ENCODE data around the gene PLSCR3. TPM values are rescaled to one million over a fixed set of nuclear protein-coding genes. Genes with fewer than 3 reads are reported as not detected.

PLSCR3 gene
- polyA plus RNA-seq, 4 donors = 6.3 to 18.0 (median 13.6) TPM

Other genes with a start within 250 kb of the PLSCR3 start
- 1 to 10 TPM; 1.9 to 2.9 (median 2.7) TPM for gene ASGR1, start 215.2 kb downstream of the PLSCR3 start, polyA plus RNA-seq
- 1 to 10 TPM in 3 of 4 donors, under 1 TPM in 1; 0.67 to 9.2 (median 4.2) TPM for gene DLG4, start 174.7 kb downstream of the PLSCR3 start, polyA plus RNA-seq
- gene ACADVL, start 174.6 kb downstream of the PLSCR3 start, polyA plus RNA-seq = 1,000 to 10,000 TPM in 2 of 4 donors, 100 to 1,000 TPM in 2; 424 to 2,630 (median 1,444) TPM
- gene DVL2, start 160.0 kb downstream of the PLSCR3 start, polyA plus RNA-seq = 10 to 100 TPM in 3 of 4 donors, 1 to 10 TPM in 1; 8.1 to 44.4 (median 16.0) TPM
- gene PHF23, start 155.1 kb downstream of the PLSCR3 start, polyA plus RNA-seq = 10 to 100 TPM; 26.4 to 44.3 (median 36.0) TPM
- 1,000 to 10,000 TPM in 1 of 4 donors, 100 to 1,000 TPM in 3; 541 to 1,100 (median 797) TPM for gene GABARAP, start 152.1 kb downstream of the PLSCR3 start, polyA plus RNA-seq
- 100 to 1,000 TPM in 2 of 4 donors, 10 to 100 TPM in 2; 70.0 to 132 (median 89.3) TPM for gene CTDNEP1, start 142.8 kb downstream of the PLSCR3 start, polyA plus RNA-seq
- gene ELP5, start 142.3 kb downstream of the PLSCR3 start, polyA plus RNA-seq = 10 to 100 TPM; 31.3 to 84.6 (median 45.4) TPM
- gene CLDN7, start 132.0 kb downstream of the PLSCR3 start, polyA plus RNA-seq = 100 to 1,000 TPM; 309 to 561 (median 332) TPM
- gene SLC2A4, start 112.8 kb downstream of the PLSCR3 start, polyA plus RNA-seq = 1 to 10 TPM in 2 of 4 donors, under 1 TPM in 2; 0.31 to 5.0 (median 1.2) TPM
- gene YBX2, start 99.9 kb downstream of the PLSCR3 start, polyA plus RNA-seq = 10 to 100 TPM in 2 of 4 donors, 1 to 10 TPM in 2; 4.0 to 49.6 (median 11.1) TPM
- 100 to 1,000 TPM; 238 to 606 (median 340) TPM for gene EIF5A, start 86.9 kb downstream of the PLSCR3 start, polyA plus RNA-seq
- gene GPS2, start 79.2 kb downstream of the PLSCR3 start, polyA plus RNA-seq = 100 to 1,000 TPM in 2 of 4 donors, 10 to 100 TPM in 2; 48.3 to 152 (median 86.3) TPM
- 10 to 100 TPM; 14.3 to 36.9 (median 22.7) TPM for gene NEURL4, start 65.2 kb downstream of the PLSCR3 start, polyA plus RNA-seq
- gene ACAP1, start 58.0 kb downstream of the PLSCR3 start, polyA plus RNA-seq = 10 to 100 TPM in 1 of 4 donors, 1 to 10 TPM in 3; 3.8 to 43.5 (median 8.5) TPM
- 1 to 10 TPM; 6.0 to 8.6 (median 7.9) TPM for gene KCTD11, start 42.4 kb downstream of the PLSCR3 start, polyA plus RNA-seq
- gene TMEM95, start 39.4 kb downstream of the PLSCR3 start, polyA plus RNA-seq = not detected
- 10 to 100 TPM in 2 of 4 donors, 1 to 10 TPM in 2; 8.8 to 16.3 (median 10.7) TPM for gene TNK1, start 13.4 kb downstream of the PLSCR3 start, polyA plus RNA-seq
- 100 to 1,000 TPM; 193 to 771 (median 385) TPM for gene TMEM256, start 9.6 kb upstream of the PLSCR3 start, polyA plus RNA-seq
- 1 to 10 TPM in 2 of 4 donors, under 1 TPM in 2; 0.22 to 6.1 (median 2.6) TPM for gene NLGN2, start 13.3 kb upstream of the PLSCR3 start, polyA plus RNA-seq
- not detected for gene SPEM1, start 25.8 kb upstream of the PLSCR3 start, polyA plus RNA-seq
- not detected for gene SPEM2, start 31.1 kb upstream of the PLSCR3 start, polyA plus RNA-seq
- not detected for gene SPEM3, start 34.3 kb upstream of the PLSCR3 start, polyA plus RNA-seq
- gene TMEM102, start 40.9 kb upstream of the PLSCR3 start, polyA plus RNA-seq = 10 to 100 TPM in 2 of 4 donors, 1 to 10 TPM in 2; 9.3 to 14.9 (median 10.2) TPM
- under 1 TPM in 2 of 4 donors, not detected in 2; 0.61 to 0.86 TPM for gene FGF11, start 45.0 kb upstream of the PLSCR3 start, polyA plus RNA-seq
- gene CHRNB1, start 50.5 kb upstream of the PLSCR3 start, polyA plus RNA-seq = 10 to 100 TPM in 3 of 4 donors, 1 to 10 TPM in 1; 8.4 to 11.9 (median 10.4) TPM
- gene ZBTB4, start 85.1 kb upstream of the PLSCR3 start, polyA plus RNA-seq = 10 to 100 TPM in 2 of 4 donors, 1 to 10 TPM in 2; 7.6 to 76.4 (median 12.4) TPM
- under 1 TPM in 1 of 4 donors, not detected in 3; 0.49 TPM for gene SLC35G6, start 86.9 kb upstream of the PLSCR3 start, polyA plus RNA-seq
- gene POLR2A, start 89.8 kb upstream of the PLSCR3 start, polyA plus RNA-seq = 100 to 1,000 TPM in 1 of 4 donors, 10 to 100 TPM in 2, 1 to 10 TPM in 1; 10.0 to 104 (median 20.8) TPM
- 10 to 100 TPM in 3 of 4 donors, 1 to 10 TPM in 1; 8.1 to 31.1 (median 22.1) TPM for gene TNFSF12, start 154.5 kb upstream of the PLSCR3 start, polyA plus RNA-seq
- 100 to 1,000 TPM in 1 of 4 donors, 10 to 100 TPM in 3; 23.0 to 107 (median 28.5) TPM for gene TNFSF13, start 164.2 kb upstream of the PLSCR3 start, polyA plus RNA-seq
- gene SENP3, start 167.4 kb upstream of the PLSCR3 start, polyA plus RNA-seq = 10 to 100 TPM; 39.8 to 66.7 (median 53.3) TPM
- 100 to 1,000 TPM in 3 of 4 donors, 10 to 100 TPM in 1; 60.2 to 708 (median 171) TPM for gene CD68, start 185.1 kb upstream of the PLSCR3 start, polyA plus RNA-seq
- 100 to 1,000 TPM in 2 of 4 donors, 10 to 100 TPM in 2; 69.7 to 126 (median 96.4) TPM for gene MPDU1, start 189.3 kb upstream of the PLSCR3 start, polyA plus RNA-seq
- 1 to 10 TPM in 2 of 4 donors, not detected in 2; 1.2 to 1.3 TPM for gene SOX15, start 195.6 kb upstream of the PLSCR3 start, polyA plus RNA-seq
- 10 to 100 TPM; 25.1 to 41.1 (median 30.9) TPM for gene FXR2, start 220.4 kb upstream of the PLSCR3 start, polyA plus RNA-seq
- gene SAT2, start 233.3 kb upstream of the PLSCR3 start, polyA plus RNA-seq = 1,000 to 10,000 TPM in 2 of 4 donors, 100 to 1,000 TPM in 2; 204 to 1,210 (median 689) TPM
- 10 to 100 TPM in 3 of 4 donors, 1 to 10 TPM in 1; 2.6 to 38.8 (median 20.6) TPM for gene SHBG, start 235.6 kb upstream of the PLSCR3 start, polyA plus RNA-seq